ENCODE results near the gene CPPED1. TPM values are rescaled to one million over a fixed set of nuclear protein-coding genes. Genes with fewer than 3 reads are reported as not detected.

The CPPED1 gene
- total and polyA plus RNA-seq, 10 of the 15 experiments (the other 5 are each of a cell fraction or from before 2014, with no cell fraction given): 7.1 to 39.0 (median 16.0) TPM

DNA sequence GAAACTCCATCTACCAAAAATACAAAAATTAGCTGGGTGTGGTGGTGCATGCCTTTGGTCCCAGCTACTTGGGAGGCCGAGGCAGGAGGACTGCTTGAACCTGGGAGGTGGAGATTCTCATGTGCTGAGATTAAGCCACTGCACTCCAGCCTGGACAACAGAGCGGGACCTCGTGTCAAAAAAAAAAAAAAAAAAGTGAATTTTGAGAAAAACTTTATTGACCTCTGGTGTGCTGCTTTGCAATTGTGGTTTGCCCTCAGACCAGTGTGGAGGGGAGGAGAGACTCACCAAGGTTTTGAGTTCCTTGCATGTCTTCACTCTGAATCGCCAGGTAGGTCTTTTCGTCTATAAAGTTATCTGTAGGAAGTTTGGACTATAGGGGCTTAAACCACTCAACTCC, 145.2 kb downstream of the CPPED1 start:
- Histone ChIP-seq H3K4me3 (no peak overlapping the region), H3K9ac (ENCODE audit: control insufficient read depth, insufficient read depth, low read length) (no peak overlapping the region), H3K9me3 (replicated peaks; ENCODE audit: control insufficient read depth, insufficient read depth, low read length) (no peaks in the 10 kb centered on the region; the same call in 2 of the 3 replicates), H3K27ac (ENCODE audit: control insufficient read depth, insufficient read depth) (no peak overlapping the region), H3K79me2 (ENCODE audit: control insufficient read depth, insufficient read depth, low read length) (no peaks in the 10 kb centered on the region), H3K27me3 (replicated peaks in 1 of 2; ENCODE audit: control insufficient read depth in 2 of 2, insufficient read depth in 2 of 2, low read length in 1 of 2) (no peaks in the 10 kb centered on the region), H3K4me1 (ENCODE audit: control insufficient read depth, insufficient read depth, low read length) (no peaks in the 10 kb centered on the region), H2AFZ (ENCODE audit: control insufficient read depth, low read depth, low read length) (no peak overlapping the region), H4K20me1 (ENCODE audit: control insufficient read depth, insufficient read depth) (no peaks in the 10 kb centered on the region), H3K36me3 (ENCODE audit: control insufficient read depth in 2 of 2, insufficient read depth in 2 of 2, low read length in 1 of 2) (no peaks in the 10 kb centered on the region), H3K4me2 (ENCODE audit: control insufficient read depth, insufficient read depth) (no peak overlapping the region)
- SMC1A ChIA-PET (ENCODE audit: uncharacterized antibody, unreplicated experiment): no interaction called here
- FAIRE-seq: no peak
- DNase-seq (ENCODE audit: low read depth, low spot score): no peak
- RAD21 ChIA-PET (ENCODE audit: unreplicated experiment): no interaction called here
- ATAC-seq: no peak
- CTCF ChIA-PET: no interaction called here
- POLR2A ChIA-PET: no interaction called here
- in situ Hi-C loops (cut with MboI): no loop called here
- no TSS peak for BruUV-seq (replicated peaks)
- TF ChIP-seq SUZ12 (IDR thresholded peaks at IDR 0.05; ENCODE audit: unreplicated experiment) (no peak), EZH2 (IDR thresholded peaks at IDR 0.05; ENCODE audit: borderline replicate concordance, control insufficient read depth, low read depth, low read length) (no peak), BRCA1 (IDR thresholded peaks at IDR 0.05; ENCODE audit: low read depth, low read length) (no peak), MEF2B (IDR thresholded peaks at IDR 0.05; ENCODE audit: partially characterized antibody, poor library complexity, severe bottlenecking) (no peak), ZSCAN29 (IDR thresholded peaks at IDR 0.05) (no peak)
- TF ChIP-seq, protein P1, sequence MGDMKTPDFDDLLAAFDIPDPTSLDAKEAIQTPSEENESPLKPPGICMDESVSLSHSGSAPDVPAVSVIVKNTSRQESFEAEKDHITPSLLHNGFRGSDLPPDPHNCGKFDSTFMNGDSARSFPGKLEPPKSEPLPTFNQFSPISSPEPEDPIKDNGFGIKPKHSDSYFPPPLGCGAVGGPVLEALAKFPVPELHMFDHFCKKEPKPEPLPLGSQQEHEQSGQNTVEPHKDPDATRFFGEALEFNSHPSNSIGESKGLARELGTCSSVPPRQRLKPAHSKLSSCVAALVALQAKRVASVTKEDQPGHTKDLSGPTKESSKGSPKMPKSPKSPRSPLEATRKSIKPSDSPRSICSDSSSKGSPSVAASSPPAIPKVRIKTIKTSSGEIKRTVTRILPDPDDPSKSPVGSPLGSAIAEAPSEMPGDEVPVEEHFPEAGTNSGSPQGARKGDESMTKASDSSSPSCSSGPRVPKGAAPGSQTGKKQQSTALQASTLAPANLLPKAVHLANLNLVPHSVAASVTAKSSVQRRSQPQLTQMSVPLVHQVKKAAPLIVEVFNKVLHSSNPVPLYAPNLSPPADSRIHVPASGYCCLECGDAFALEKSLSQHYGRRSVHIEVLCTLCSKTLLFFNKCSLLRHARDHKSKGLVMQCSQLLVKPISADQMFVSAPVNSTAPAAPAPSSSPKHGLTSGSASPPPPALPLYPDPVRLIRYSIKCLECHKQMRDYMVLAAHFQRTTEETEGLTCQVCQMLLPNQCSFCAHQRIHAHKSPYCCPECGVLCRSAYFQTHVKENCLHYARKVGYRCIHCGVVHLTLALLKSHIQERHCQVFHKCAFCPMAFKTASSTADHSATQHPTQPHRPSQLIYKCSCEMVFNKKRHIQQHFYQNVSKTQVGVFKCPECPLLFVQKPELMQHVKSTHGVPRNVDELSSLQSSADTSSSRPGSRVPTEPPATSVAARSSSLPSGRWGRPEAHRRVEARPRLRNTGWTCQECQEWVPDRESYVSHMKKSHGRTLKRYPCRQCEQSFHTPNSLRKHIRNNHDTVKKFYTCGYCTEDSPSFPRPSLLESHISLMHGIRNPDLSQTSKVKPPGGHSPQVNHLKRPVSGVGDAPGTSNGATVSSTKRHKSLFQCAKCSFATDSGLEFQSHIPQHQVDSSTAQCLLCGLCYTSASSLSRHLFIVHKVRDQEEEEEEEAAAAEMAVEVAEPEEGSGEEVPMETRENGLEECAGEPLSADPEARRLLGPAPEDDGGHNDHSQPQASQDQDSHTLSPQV (IDR thresholded peaks at IDR 0.05): no peak
- intact Hi-C loops (cut with micrococcal nuclease; ENCODE audit: unreplicated experiment): no loop called here
- WGBS (ENCODE audit: insufficient coverage, insufficient replicate concordance, low lambda C conversion rate, missing lambda C conversion rate): 79% methylated on average over 5 of the region's 5 CpGs
